Omental fat pad (tissue), 4 donors: ENCODE measurements around the gene IGF2R. TPM values are rescaled to one million over a fixed set of nuclear protein-coding genes. Genes with fewer than 3 reads are reported as not detected.
"Not testable (repeated sequence)": the region's sequence is repeated elsewhere in the genome, so short reads cannot be mapped to it uniquely, and the experiment has no call there.

Source experiments
- ATAC-seq: fragments of 150-250 bp; one replicate; pipeline ENCODE4 v1.9.1; 2016; ENCODE audit warnings: mild to moderate bottlenecking, moderate library complexity; ENCODE audit not compliant: low FRiP score
- DNase-seq: peaks from one replicate; pipeline ENCODE4 v3.0.0-alpha.2; 2019; ENCODE audit warnings: low spot score
- CTCF ChIP-seq, 3 donors: fragments of 450-650 bp; IDR thresholded peaks; one replicate each; pipeline ENCODE4 v1.5.1; 2016 to 2017; ENCODE audit warnings: antibody characterized with exemption in 3 of 3, mild to moderate bottlenecking in 3 of 3, moderate library complexity in 2 of 3
- total RNA-seq, 4 donors: library from RNA; depleted of rRNA; stranded (reverse); fragments of >200 nt; gene quantifications; one replicate each; pipeline ENCODE4 v1.1.0, GENCODE V29; 2016

The IGF2R gene
- total RNA-seq, 4 donors from 2014 or later, result 69.9 to 131 (median 110) TPM

GRCh38 chr6:160118620-160119229 is 149.8 kb downstream of the IGF2R start:
- ATAC-seq (no peak), DNase-seq (no peak)
- TF ChIP-seq CTCF (IDR thresholded peaks at IDR 0.05), result no peak

- no peak for TF ChIP-seq CTCF (IDR thresholded peaks at IDR 0.05)
- DNase-seq (no peak), ATAC-seq (no peak)
These were observed 151.2 kb downstream of the IGF2R start for GRCh38 chr6:160120087-160120486.

GRCh38 chr6:160121558-160121957 is 152.7 kb downstream of the IGF2R start, which contains the start of gene SLC22A1:
TSS of gene SLC22A1 (plus strand) at chr6:160121815. CDS start at chr6:160121936, 121 bp downstream.
- ATAC-seq, result no peak
- no peak for TF ChIP-seq CTCF (IDR thresholded peaks at IDR 0.05)
- DNase-seq, result no peak

DNA sequence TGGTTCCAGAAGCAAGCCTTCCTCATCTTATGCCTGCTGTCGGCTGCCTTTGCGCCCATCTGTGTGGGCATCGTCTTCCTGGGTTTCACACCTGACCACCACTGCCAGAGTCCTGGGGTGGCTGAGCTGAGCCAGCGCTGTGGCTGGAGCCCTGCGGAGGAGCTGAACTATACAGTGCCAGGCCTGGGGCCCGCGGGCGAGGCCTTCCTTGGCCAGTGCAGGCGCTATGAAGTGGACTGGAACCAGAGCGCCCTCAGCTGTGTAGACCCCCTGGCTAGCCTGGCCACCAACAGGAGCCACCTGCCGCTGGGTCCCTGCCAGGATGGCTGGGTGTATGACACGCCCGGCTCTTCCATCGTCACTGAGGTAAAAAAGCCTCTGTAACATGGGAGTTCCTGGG is 153.1 kb downstream of the IGF2R start:
- ATAC-seq (no peak), DNase-seq (no peak)
- no peak for TF ChIP-seq CTCF (IDR thresholded peaks at IDR 0.05)

DNA sequence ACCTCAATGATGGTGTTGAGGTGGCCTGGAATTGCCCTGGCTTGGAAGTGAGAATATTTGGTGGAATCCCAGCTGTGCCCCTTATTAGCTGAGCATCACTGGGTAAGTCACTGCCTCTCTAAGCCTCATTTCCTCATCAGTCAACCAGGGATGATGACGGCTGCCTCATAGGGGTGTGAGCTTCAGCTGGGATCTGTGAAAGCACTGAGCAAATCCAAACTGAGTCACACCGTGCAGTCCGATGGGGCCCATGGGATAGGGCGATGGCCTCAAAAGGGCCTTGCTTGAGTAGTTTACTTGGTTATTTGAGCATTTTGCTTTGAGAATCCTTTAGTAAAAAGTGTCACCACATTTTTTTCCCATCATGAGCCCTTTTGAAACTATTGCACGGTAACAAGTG is 153.9 kb downstream of the IGF2R start:
- DNase-seq, result no peak
- no peak for TF ChIP-seq CTCF (IDR thresholded peaks at IDR 0.05)
- ATAC-seq, result no peak

- no peak for DNase-seq
- no peak for ATAC-seq
- TF ChIP-seq CTCF (IDR thresholded peaks at IDR 0.05), result no peak
These were observed 155.1 kb downstream of the IGF2R start for GRCh38 chr6:160124007-160124406.

DNA sequence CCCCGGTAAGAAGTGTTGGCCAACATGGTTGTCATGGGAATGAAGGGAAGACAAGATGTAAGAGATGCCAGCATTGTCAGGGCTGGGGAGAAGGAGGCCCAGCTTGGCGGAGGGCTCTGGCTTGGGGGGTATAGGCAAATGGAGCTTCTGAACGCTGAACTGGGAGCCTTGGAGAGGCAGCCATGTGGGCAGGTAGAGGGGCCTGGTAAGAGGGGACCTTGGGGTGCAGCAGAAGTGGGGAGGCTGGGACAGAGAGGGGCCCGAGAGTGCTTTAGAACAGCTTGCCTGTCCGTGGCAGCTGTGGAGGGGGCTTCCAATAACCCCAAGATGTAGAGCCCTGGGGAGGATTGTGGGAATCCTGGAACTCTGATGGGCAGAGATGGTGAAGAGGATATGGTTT is 155.7 kb downstream of the IGF2R start:
- no peak for ATAC-seq
- DNase-seq, result no peak
- TF ChIP-seq CTCF (IDR thresholded peaks at IDR 0.05), result no peak

DNA sequence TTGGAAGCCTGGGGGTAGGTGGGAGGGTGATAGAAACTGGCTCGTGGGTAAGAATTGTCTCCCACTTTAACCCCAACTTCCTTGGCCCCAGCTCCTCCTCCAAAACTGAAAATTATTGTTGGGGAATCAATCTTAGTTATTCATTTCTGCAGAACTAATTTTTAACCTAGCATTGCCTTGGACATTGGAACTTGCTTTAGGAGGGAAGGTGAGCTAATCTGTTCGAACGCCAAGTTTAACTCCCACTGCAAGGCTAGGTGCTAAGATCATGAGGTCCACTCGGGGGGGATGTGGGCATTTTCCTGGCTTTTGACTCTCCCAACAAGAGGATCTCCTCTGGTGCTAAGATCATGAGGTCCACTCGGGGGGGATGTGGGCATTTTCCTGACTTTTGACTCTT is 156.2 kb downstream of the IGF2R start:
- DNase-seq, ATAC-seq: not testable (repeated sequence)
